ENCODE results near the gene LDLRAD3.

Gene LDLRAD3

GRCh38 chr11:36280531-36280930 lies 336.7 kb downstream of the LDLRAD3 start:
- no peak overlapping the region for H3K27ac ChIP-seq (ENCODE audit: low read depth, low read length)
- no peak overlapping the region for H3K4me2 ChIP-seq (ENCODE audit: low read length)
- no peaks in the 10 kb centered on the region; the same call in 1 of the 2 replicates for H3K36me3 ChIP-seq (ENCODE audit: control insufficient read depth, low read length)
- no peaks in the 10 kb centered on the region for H3K4me1 ChIP-seq (ENCODE audit: control insufficient read depth, low read length)
- H3K9me2 ChIP-seq (replicated peaks; ENCODE audit: control insufficient read depth, low read length): no peaks in the 10 kb centered on the region
- peaks cover 10% of the 10 kb centered on the region; the same call in 1 of the 2 replicates for H3K79me2 ChIP-seq (ENCODE audit: control insufficient read depth, low read length)
- TF ChIP-seq EZH2phosphoT487 (IDR thresholded peaks at IDR 0.05; ENCODE audit: borderline replicate concordance, low read length) (no peak), CTCF (IDR thresholded peaks at IDR 0.05; ENCODE audit: low read depth, low read length, poor library complexity, severe bottlenecking) (no peak)
- no peaks in the 10 kb centered on the region for H4K20me1 ChIP-seq (ENCODE audit: control insufficient read depth, insufficient read depth, low read depth, low read length)
- H3K4me3 ChIP-seq (ENCODE audit: low read length): no peak overlapping the region
- no peaks in the 10 kb centered on the region for H3K27me3 ChIP-seq (ENCODE audit: control insufficient read depth, low read length)
- no peaks in the 10 kb centered on the region for H3F3A ChIP-seq (ENCODE audit: control insufficient read depth, insufficient read depth)
- H3K9me3 ChIP-seq (ENCODE audit: control insufficient read depth, insufficient read depth, low read length): no peaks in the 10 kb centered on the region

Data from DOHH2 (cell line).